Activated naive CD8-positive, alpha-beta T cell treated with anti-CD3 and anti-CD28 coated beads for 36 hours (primary cell): Measurements from ENCODE around the gene SNCA. TPM values are rescaled to one million over a fixed set of nuclear protein-coding genes. Genes with fewer than 3 reads are reported as not detected.

Experiments used
- DNase-seq: peaks from one replicate; pipeline ENCODE4 v3.0.0; 2021
- H3K27ac Mint-ChIP-seq: one replicate; pipeline ENCODE4 v1.8.0; 2022; ENCODE audit warnings: mild to moderate bottlenecking, moderate library complexity, mixed read lengths
- H3K27me3 Mint-ChIP-seq: one replicate; pipeline ENCODE4 v1.8.0; 2022; ENCODE audit warnings: mild to moderate bottlenecking, mixed read lengths
- H3K36me3 Mint-ChIP-seq: one replicate; pipeline ENCODE4 v1.8.0; 2021; ENCODE audit warnings: mild to moderate bottlenecking, mixed read lengths
- H3K4me1 Mint-ChIP-seq: one replicate; pipeline ENCODE4 v1.8.0; 2021; ENCODE audit warnings: mixed read lengths
- H3K4me3 Mint-ChIP-seq: one replicate; pipeline ENCODE4 v1.8.0; 2022; ENCODE audit warnings: mild to moderate bottlenecking, moderate library complexity, mixed read lengths
- H3K9me3 Mint-ChIP-seq: one replicate; pipeline ENCODE4 v1.8.0; 2022; ENCODE audit warnings: mixed read lengths
- total RNA-seq, 2 experiments: library from RNA; stranded (reverse); gene quantifications; one replicate each; pipeline ENCODE4 v1.2.3, GENCODE V29; 2021

Gene SNCA
- total RNA-seq, 2 experiments from 2014 or later, result 0.56 TPM; not detected in 1

GRCh38 chr4:89716893-89717292 lies 120.1 kb downstream of the SNCA start:
- Mint-ChIP-seq H3K4me3 (no peak overlapping the region), H3K36me3 (no peaks in the 10 kb centered on the region), H3K27me3 (no peaks in the 10 kb centered on the region), H3K9me3 (no peaks in the 10 kb centered on the region), H3K27ac (no peak overlapping the region), H3K4me1 (no peaks in the 10 kb centered on the region)
- no peak for DNase-seq

GRCh38 chr4:89715631-89716030 lies 121.3 kb downstream of the SNCA start:
- Mint-ChIP-seq H3K27me3 (no peaks in the 10 kb centered on the region), H3K36me3 (no peaks in the 10 kb centered on the region), H3K4me3 (no peak overlapping the region), H3K27ac (no peak overlapping the region), H3K4me1 (no peaks in the 10 kb centered on the region), H3K9me3 (no peaks in the 10 kb centered on the region)
- no peak for DNase-seq

GRCh38 chr4:89712827-89713226 lies 124.1 kb downstream of the SNCA start:
- no peaks in the 10 kb centered on the region for H3K36me3 Mint-ChIP-seq
- DNase-seq, result no peak
- H3K9me3 Mint-ChIP-seq, result no peaks in the 10 kb centered on the region
- H3K27me3 Mint-ChIP-seq, result no peaks in the 10 kb centered on the region
- H3K4me1 Mint-ChIP-seq, result peaks cover 4% of the 10 kb centered on the region
- no peak overlapping the region for H3K4me3 Mint-ChIP-seq
- H3K27ac Mint-ChIP-seq, result no peak overlapping the region

GRCh38 chr4:89712141-89712540 lies 124.8 kb downstream of the SNCA start:
- no peak for DNase-seq
- Mint-ChIP-seq H3K27me3 (no peaks in the 10 kb centered on the region), H3K9me3 (no peaks in the 10 kb centered on the region), H3K36me3 (no peaks in the 10 kb centered on the region), H3K4me3 (no peak overlapping the region), H3K27ac (no peak overlapping the region), H3K4me1 (peaks cover 4% of the 10 kb centered on the region)

GRCh38 chr4:89708903-89709421 lies 128.0 kb downstream of the SNCA start:
- Mint-ChIP-seq H3K27ac (no peak overlapping the region), H3K27me3 (no peaks in the 10 kb centered on the region)

GRCh38 chr4:89707467-89707866 lies 129.5 kb downstream of the SNCA start:
- H3K36me3 Mint-ChIP-seq, result no peaks in the 10 kb centered on the region
- no peak overlapping the region for H3K27ac Mint-ChIP-seq
- no peak overlapping the region for H3K4me3 Mint-ChIP-seq
- no peaks in the 10 kb centered on the region for H3K27me3 Mint-ChIP-seq
- no peaks in the 10 kb centered on the region for H3K9me3 Mint-ChIP-seq
- H3K4me1 Mint-ChIP-seq, result peaks cover 4% of the 10 kb centered on the region
- DNase-seq, result no peak

More at GRCh38 chr4:89708903-89709421, 128.0 kb downstream of the SNCA start:
- DNase-seq, result no peak
- Mint-ChIP-seq H3K4me1 (peaks cover 4% of the 10 kb centered on the region), H3K9me3 (no peaks in the 10 kb centered on the region), H3K4me3 (no peak overlapping the region), H3K36me3 (no peaks in the 10 kb centered on the region)

- DNase-seq, result no peak
- no peak overlapping the region for H3K4me3 Mint-ChIP-seq
- no peaks in the 10 kb centered on the region for H3K36me3 Mint-ChIP-seq
- H3K9me3 Mint-ChIP-seq, result no peaks in the 10 kb centered on the region
- H3K27me3 Mint-ChIP-seq, result no peaks in the 10 kb centered on the region
- H3K27ac Mint-ChIP-seq, result no peak overlapping the region
- peaks cover 4% of the 10 kb centered on the region for H3K4me1 Mint-ChIP-seq
Observed at GRCh38 chr4:89704651-89705395, 132.1 kb downstream of the SNCA start.

GRCh38 chr4:89703829-89704590 lies 133.0 kb downstream of the SNCA start:
- H3K4me1 Mint-ChIP-seq, result peaks cover under 1% of the 10 kb centered on the region
- H3K4me3 Mint-ChIP-seq, result no peak overlapping the region
- H3K9me3 Mint-ChIP-seq, result no peaks in the 10 kb centered on the region
- no peaks in the 10 kb centered on the region for H3K27me3 Mint-ChIP-seq
- no peak for DNase-seq
- H3K36me3 Mint-ChIP-seq, result no peaks in the 10 kb centered on the region
- H3K27ac Mint-ChIP-seq, result no peak overlapping the region

- no peak overlapping the region for H3K27ac Mint-ChIP-seq
- H3K36me3 Mint-ChIP-seq, result no peaks in the 10 kb centered on the region
- no peak overlapping the region for H3K4me3 Mint-ChIP-seq
- H3K9me3 Mint-ChIP-seq, result no peaks in the 10 kb centered on the region
- DNase-seq, result no peak
- no peaks in the 10 kb centered on the region for H3K27me3 Mint-ChIP-seq
- H3K4me1 Mint-ChIP-seq, result no peaks in the 10 kb centered on the region
Observed at GRCh38 chr4:89700766-89701423, 136.1 kb downstream of the SNCA start.

- no peak overlapping the region for H3K27ac Mint-ChIP-seq
- DNase-seq, result no peak
- peaks cover 2% of the 10 kb centered on the region for H3K4me1 Mint-ChIP-seq
- no peaks in the 10 kb centered on the region for H3K27me3 Mint-ChIP-seq
- no peak overlapping the region for H3K4me3 Mint-ChIP-seq
- no peaks in the 10 kb centered on the region for H3K36me3 Mint-ChIP-seq
- peaks cover 2% of the 10 kb centered on the region for H3K9me3 Mint-ChIP-seq
Observed at GRCh38 chr4:89685690-89686089, 151.3 kb downstream of the SNCA start.

GRCh38 chr4:89685277-89685676 lies 151.7 kb downstream of the SNCA start:
- H3K9me3 Mint-ChIP-seq, result peaks cover 2% of the 10 kb centered on the region
- no peak overlapping the region for H3K27ac Mint-ChIP-seq
- no peak overlapping the region for H3K4me3 Mint-ChIP-seq
- H3K36me3 Mint-ChIP-seq, result no peaks in the 10 kb centered on the region
- no peak for DNase-seq
- peaks cover 2% of the 10 kb centered on the region for H3K4me1 Mint-ChIP-seq
- H3K27me3 Mint-ChIP-seq, result no peaks in the 10 kb centered on the region

- H3K4me3 Mint-ChIP-seq, result no peak overlapping the region
- peaks cover 4% of the 10 kb centered on the region for H3K4me1 Mint-ChIP-seq
- no peak for DNase-seq
- no peaks in the 10 kb centered on the region for H3K36me3 Mint-ChIP-seq
- no peak overlapping the region for H3K27ac Mint-ChIP-seq
- H3K9me3 Mint-ChIP-seq, result no peaks in the 10 kb centered on the region
- peaks cover 3% of the 10 kb centered on the region for H3K27me3 Mint-ChIP-seq
Observed at GRCh38 chr4:89684536-89684935, 152.4 kb downstream of the SNCA start.

- no peaks in the 10 kb centered on the region for H3K36me3 Mint-ChIP-seq
- no peak overlapping the region for H3K4me3 Mint-ChIP-seq
- peaks cover 9% of the 10 kb centered on the region for H3K4me1 Mint-ChIP-seq
- H3K27ac Mint-ChIP-seq, result no peak overlapping the region
- DNase-seq, result no peak
- H3K27me3 Mint-ChIP-seq, result peaks cover 12% of the 10 kb centered on the region
- H3K9me3 Mint-ChIP-seq, result no peaks in the 10 kb centered on the region
Observed at GRCh38 chr4:89682808-89683207, 154.2 kb downstream of the SNCA start.

GRCh38 chr4:89681671-89682070 lies 155.3 kb downstream of the SNCA start:
- Mint-ChIP-seq H3K27me3 (peaks cover 22% of the 10 kb centered on the region), H3K27ac (no peak overlapping the region)

GRCh38 chr4:89681219-89681618 lies 155.7 kb downstream of the SNCA start:
- Mint-ChIP-seq H3K4me3 (no peak overlapping the region), H3K4me1 (peaks cover 9% of the 10 kb centered on the region), H3K9me3 (peaks cover 6% of the 10 kb centered on the region), H3K36me3 (no peaks in the 10 kb centered on the region), H3K27me3 (peaks cover 22% of the 10 kb centered on the region), H3K27ac (no peak overlapping the region)
- DNase-seq, result no peak

More at GRCh38 chr4:89681671-89682070, 155.3 kb downstream of the SNCA start:
- no peak for DNase-seq
- Mint-ChIP-seq H3K36me3 (no peaks in the 10 kb centered on the region), H3K4me3 (no peak overlapping the region), H3K9me3 (peaks cover 6% of the 10 kb centered on the region), H3K4me1 (peaks cover 9% of the 10 kb centered on the region)
